ENCODE results near the gene UFSP1.

DNA sequence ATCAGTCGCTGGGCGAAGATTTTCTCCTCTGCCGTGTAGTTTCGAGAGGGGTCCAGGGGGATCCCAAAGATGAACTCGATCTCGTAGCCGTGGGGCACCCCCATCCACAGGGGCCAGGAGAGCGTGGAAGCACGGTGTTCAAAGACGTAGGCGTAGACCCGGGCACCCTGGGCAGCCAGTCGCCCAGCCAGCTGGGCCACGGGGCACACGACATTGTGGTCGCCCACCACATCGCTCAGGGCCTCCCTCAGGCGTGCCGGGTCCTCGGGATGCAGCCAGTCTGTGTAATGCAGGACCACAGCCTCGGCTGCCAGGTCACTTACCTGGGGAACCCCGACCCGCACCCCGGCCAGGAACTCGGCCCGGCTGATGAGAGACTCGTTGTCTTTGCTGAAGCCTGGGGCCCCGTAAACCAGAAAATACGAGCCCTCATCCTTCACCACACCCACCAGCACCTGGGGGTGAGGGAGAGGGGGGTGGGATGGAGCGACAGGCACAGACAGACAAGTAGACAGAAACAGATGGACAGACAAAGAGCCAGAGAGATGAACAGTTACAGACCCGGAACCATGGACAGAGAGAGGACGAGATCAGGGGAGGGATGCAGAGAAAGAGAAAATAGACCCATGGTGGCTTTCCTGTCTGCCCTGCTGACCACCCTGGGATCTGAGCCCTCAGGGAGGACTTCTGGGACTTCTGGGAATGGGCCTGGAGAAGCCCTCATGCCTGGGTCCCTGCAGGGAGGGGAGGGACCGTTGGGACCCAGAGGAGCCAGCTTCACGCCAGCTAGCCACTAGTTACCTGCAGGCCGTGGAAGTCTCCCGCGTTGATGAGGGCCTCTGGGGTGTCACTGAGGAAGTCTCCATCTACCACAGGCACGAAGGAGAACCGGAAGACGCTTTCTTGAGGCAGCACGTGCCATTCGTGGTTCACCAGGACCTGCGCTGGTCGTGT lies 3.1 kb upstream of the UFSP1 start:
- TF ChIP-seq ATAD3A (CRISPR knock-in tag; IDR thresholded peaks at IDR 0.05) (no peak), EZH2 (conservative IDR thresholded peaks at IDR 0.05; ENCODE audit: low read depth, low read length) (no peak), SMARCC2 (IDR thresholded peaks at IDR 0.05) (no peak), SOX6 (IDR thresholded peaks at IDR 0.05) (no peak), SOX6 (CRISPR knock-in tag; IDR thresholded peaks at IDR 0.05) (no peak), CENPT (CRISPR knock-in tag; IDR thresholded peaks at IDR 0.05; ENCODE audit: low read depth) (no peak), PHF5A (CRISPR knock-in tag; IDR thresholded peaks at IDR 0.05; ENCODE audit: low read depth, unreplicated experiment) (no peak)

Measured in HepG2 (cell line).